ENCODE results near the gene AFTPH. TPM values are rescaled to one million over a fixed set of nuclear protein-coding genes. Genes with fewer than 3 reads are reported as not detected.

Gene AFTPH
- total and polyA plus RNA-seq, 8 donors = 29.9 to 66.4 (median 54.6) TPM

DNA sequence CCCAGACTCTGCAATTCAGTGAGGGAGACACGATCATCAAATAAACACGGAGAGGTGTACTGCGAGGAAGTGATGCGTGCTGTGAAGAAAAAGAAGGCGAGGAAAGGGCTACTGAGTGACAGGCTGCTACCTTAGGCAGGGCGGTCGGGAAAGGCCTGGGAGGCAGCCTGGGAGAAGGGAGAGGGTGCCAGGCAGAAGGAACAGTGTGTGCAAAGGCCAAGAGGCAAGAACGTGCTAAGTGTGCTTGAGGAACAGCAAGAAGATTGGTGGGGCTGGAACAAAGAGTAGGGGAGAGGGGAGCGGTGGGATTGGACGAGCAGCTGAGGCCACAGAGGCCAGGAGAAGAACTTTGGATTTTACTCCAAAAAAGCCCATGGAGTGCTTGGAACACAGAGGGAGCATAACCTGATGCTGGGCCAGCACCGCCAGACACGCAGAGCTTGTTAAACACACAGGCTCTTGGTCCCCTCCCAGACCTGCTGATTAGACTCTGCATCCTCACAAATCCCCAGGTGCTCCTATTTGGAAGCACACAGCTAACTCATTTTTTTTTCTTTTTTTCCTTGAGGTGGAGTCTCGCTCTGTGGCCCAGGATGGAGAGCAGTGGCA, 99.2 kb downstream of the AFTPH start:
- no peaks in the 10 kb centered on the region for H3K36me3 ChIP-seq
- DNase-seq = peak in 1 of 4 donors; percentile 34
- no peak for ATAC-seq
- intact Hi-C loops (cut with DNase I) = no loop called here
- H3K9me3 ChIP-seq = no peaks in the 10 kb centered on the region
- H3K4me3 ChIP-seq = no peak overlapping the region
- H3K27ac ChIP-seq = no peak overlapping the region
- H3K4me1 ChIP-seq = no peaks in the 10 kb centered on the region
- TF ChIP-seq, protein P1, sequence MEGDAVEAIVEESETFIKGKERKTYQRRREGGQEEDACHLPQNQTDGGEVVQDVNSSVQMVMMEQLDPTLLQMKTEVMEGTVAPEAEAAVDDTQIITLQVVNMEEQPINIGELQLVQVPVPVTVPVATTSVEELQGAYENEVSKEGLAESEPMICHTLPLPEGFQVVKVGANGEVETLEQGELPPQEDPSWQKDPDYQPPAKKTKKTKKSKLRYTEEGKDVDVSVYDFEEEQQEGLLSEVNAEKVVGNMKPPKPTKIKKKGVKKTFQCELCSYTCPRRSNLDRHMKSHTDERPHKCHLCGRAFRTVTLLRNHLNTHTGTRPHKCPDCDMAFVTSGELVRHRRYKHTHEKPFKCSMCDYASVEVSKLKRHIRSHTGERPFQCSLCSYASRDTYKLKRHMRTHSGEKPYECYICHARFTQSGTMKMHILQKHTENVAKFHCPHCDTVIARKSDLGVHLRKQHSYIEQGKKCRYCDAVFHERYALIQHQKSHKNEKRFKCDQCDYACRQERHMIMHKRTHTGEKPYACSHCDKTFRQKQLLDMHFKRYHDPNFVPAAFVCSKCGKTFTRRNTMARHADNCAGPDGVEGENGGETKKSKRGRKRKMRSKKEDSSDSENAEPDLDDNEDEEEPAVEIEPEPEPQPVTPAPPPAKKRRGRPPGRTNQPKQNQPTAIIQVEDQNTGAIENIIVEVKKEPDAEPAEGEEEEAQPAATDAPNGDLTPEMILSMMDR (IDR thresholded peaks at IDR 0.05) = no peak
- H3K27me3 ChIP-seq = no peaks in the 10 kb centered on the region

- intact Hi-C loops (cut with DNase I) = no loop called here
- DNase-seq (peak in 1 of 4 donors; percentile 40), ATAC-seq (no peak)
- TF ChIP-seq, protein P1 (IDR thresholded peaks at IDR 0.05) = no peak
- Histone ChIP-seq H3K9me3 (no peaks in the 10 kb centered on the region), H3K4me3 (no peak overlapping the region), H3K27ac (no peak overlapping the region), H3K27me3 (no peaks in the 10 kb centered on the region), H3K36me3 (no peaks in the 10 kb centered on the region), H3K4me1 (no peaks in the 10 kb centered on the region)
Measured at GRCh38 chr2:64624108-64624610, 100.0 kb downstream of the AFTPH start.

DNA sequence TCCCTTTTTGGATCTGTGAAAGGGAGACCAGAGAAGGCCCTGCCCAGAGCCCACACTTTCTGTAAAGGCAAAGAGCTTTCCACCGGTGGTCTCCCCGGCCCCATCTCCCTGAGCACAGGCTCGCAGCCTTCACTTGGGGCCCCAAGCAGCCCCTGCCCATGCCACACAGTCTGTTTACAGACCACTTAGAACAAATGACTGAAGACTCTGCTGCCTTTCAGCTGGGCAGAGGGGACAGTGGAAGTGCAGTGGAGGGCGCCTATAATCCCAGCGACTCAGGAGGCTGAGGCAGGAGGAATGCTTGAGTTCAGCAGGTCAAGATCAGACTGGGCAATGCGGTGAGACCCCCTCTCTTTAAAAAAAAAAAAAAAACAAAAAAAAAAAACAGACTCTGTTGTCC, 100.7 kb downstream of the AFTPH start:
- TF ChIP-seq, protein P1 (IDR thresholded peaks at IDR 0.05) = no peak
- DNase-seq (no peak), ATAC-seq (no peak)
- intact Hi-C loops (cut with DNase I) = no loop called here
- Histone ChIP-seq H3K4me3 (no peak overlapping the region), H3K27ac (no peak overlapping the region), H3K4me1 (no peaks in the 10 kb centered on the region), H3K9me3 (no peaks in the 10 kb centered on the region), H3K36me3 (no peaks in the 10 kb centered on the region), H3K27me3 (no peaks in the 10 kb centered on the region)

DNA sequence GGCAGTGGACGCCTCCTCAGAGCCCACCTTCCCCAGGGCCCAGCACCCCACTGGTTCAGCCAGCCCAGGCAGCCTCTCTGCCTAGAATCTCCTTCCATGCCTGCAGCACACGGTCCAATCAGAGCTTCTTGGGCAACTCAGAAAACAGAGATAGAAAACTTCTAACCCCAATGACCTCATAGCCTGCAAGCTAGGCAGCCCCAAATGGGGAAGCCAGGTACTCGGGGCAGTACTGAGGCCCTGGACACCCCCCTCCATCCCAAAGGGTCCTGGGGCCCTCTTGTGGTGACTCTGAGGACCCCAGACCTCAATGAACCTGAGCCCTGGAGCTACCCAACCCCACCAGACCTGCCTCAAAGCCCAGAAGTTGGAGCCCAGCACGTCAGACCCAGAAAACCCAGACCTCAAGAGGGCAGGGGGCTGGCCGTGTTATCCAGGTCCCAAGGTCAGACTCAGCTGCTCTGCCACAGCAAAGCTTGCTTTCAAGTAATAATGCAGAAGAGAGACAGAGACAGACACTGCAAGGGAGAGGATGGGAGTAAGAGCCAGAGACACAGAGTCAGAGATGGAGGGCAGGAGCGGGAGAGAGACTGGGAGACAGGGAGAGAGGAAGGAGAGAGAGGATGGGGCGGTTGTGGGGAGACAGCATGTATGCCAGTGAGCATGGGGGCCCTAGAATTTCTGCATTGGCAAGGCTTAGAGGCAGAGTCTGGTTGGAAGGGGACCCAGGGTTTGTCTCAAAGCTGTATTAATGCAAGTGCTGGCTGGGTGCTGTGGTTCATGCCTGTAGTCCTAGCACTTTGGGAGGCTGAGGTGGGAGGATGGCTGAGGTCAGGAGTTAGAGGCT, 101.4 kb downstream of the AFTPH start:
- no peaks in the 10 kb centered on the region for H3K4me1 ChIP-seq
- no peak overlapping the region for H3K27ac ChIP-seq
- H3K36me3 ChIP-seq = no peaks in the 10 kb centered on the region
- no peak for ATAC-seq
- DNase-seq = peak in 1 of 4 donors; percentile 32
- intact Hi-C loops (cut with DNase I) = no loop called here
- TF ChIP-seq, protein P1 (IDR thresholded peaks at IDR 0.05) = no peak
- H3K9me3 ChIP-seq = no peaks in the 10 kb centered on the region
- no peak overlapping the region for H3K4me3 ChIP-seq
- H3K27me3 ChIP-seq = no peaks in the 10 kb centered on the region

DNA sequence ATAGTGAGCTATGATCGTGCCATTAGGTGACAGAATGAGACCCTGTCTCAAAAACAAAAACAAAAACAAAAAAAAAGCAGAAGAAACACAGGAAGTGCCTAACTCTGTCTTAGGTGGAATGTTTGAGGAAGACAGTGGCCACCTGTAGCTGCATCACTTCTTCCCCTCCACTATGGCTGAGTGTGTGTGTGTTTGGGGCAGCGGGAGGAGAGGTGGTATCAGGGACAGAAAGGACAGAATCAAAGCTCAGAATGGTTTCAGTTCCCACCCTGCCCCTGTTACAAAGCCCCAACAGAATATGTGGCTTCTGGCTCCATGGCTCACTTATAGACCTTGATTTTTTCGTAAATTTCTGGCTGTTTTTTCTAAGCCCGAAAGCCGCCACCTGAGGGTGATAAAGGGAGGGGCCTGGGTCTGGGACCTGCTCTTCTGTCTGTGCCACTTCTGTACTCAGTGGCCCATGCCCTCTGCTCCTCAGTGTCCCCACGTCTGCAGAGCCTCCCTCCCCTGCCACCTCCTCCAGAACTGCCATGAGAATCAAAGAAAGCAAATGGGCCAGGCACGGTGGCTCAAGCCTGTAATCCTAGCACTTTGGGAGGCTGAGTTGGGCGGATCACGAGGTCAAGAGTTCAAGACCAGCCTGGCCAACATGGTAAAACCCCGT, 102.2 kb downstream of the AFTPH start:
- ATAC-seq (no peak), DNase-seq (peak in 1 of 4 donors; percentile 17)
- Histone ChIP-seq H3K36me3 (peaks cover 0 to 6% of the 10 kb centered on the region in 2 donors), H3K4me1 (no peaks in the 10 kb centered on the region), H3K9me3 (no peaks in the 10 kb centered on the region), H3K27ac (no peak overlapping the region), H3K27me3 (no peaks in the 10 kb centered on the region), H3K4me3 (no peak overlapping the region)
- intact Hi-C loops (cut with DNase I) = no loop called here
- TF ChIP-seq, protein P1 (IDR thresholded peaks at IDR 0.05) = no peak

All from left lung (tissue), 10 donors.